AG04449 (cell line): ENCODE results near the gene TTYH2.
A peak's percentile ranks its signal among the peaks of the same experiment; 100 is the strongest.

Source experiments
- CTCF ChIA-PET: fragments of 350-600 bp; formaldehyde crosslinking; extraction: SDS; loops from one replicate; lab custom pipeline; 2021; ENCODE audit warnings: antibody characterized with exemption; lab: Yijun Ruan, JAX
- POLR2A ChIA-PET: fragments of 400-600, 350-600 bp; formaldehyde crosslinking; extraction: SDS; loops from one replicate; lab custom pipeline; 2020; ENCODE audit warnings: antibody characterized with exemption, inconsistent platforms; lab: Yijun Ruan, JAX
- DNase-seq: peaks from one replicate; pipeline ENCODE4 v3.0.0-alpha.2; 2010; ENCODE audit warnings: low read depth, low spot score
- H3K4me3 ChIP-seq: 2 replicates; pipeline ENCODE4 v1.5.1; 2011; ENCODE audit warnings: low read depth, mild to moderate bottlenecking, control low read depth, low read length
- CTCF ChIP-seq: IDR thresholded peaks from one replicate; pipeline ENCODE4 v1.5.1; 2011; ENCODE audit warnings: mild to moderate bottlenecking, moderate library complexity, low read length, control low read depth, inconsistent platforms; ENCODE audit not compliant: insufficient read depth; ENCODE audit errors: missing control alignments

TTYH2 gene

DNA sequence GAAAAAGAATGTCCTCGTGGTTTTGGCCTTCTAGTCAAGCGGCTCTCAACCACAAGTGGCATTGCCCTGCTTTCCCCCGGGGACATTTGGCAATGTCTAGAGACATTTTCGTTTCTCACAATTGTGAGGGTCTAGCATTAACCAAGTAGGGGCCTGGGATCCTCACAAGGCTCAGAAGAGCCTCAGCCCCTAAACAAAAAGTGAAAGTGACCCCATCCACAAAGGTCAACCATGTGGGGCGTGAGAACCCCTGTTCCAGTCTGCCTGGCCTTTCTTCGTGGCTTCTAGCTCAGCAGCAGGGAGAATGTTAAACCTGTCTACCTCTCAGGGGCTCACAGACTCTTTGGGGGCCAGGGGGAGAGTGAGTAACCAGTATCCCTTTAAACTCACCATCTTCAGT lies 14.7 kb upstream of the TTYH2 start:
- ChIA-PET CTCF (interaction anchor here (1.3 to 8.7 kb wide), 5 partner anchors 9 to 769 kb away, joined by 3 to 138 read pairs (median 21); partner anchors contain the start of gene TTYH2), POLR2A (no interaction called here)
- TF ChIP-seq CTCF = no peak

GRCh38 chr17:74199306-74200092 lies 13.9 kb upstream of the TTYH2 start:
- ChIA-PET POLR2A (no interaction called here), CTCF (interaction anchor here (0.6 to 8.7 kb wide), 18 partner anchors 10 to 1643 kb away, joined by 3 to 138 read pairs (median 4); partner anchors contain the start of gene TTYH2)
- peak; percentile 96 for TF ChIP-seq CTCF
- no peak overlapping the region for H3K4me3 ChIP-seq
- DNase-seq = no peak

More for the DNA sequence above, 14.7 kb upstream of the TTYH2 start:
- H3K4me3 ChIP-seq = no peak overlapping the region
- DNase-seq = no peak

DNA sequence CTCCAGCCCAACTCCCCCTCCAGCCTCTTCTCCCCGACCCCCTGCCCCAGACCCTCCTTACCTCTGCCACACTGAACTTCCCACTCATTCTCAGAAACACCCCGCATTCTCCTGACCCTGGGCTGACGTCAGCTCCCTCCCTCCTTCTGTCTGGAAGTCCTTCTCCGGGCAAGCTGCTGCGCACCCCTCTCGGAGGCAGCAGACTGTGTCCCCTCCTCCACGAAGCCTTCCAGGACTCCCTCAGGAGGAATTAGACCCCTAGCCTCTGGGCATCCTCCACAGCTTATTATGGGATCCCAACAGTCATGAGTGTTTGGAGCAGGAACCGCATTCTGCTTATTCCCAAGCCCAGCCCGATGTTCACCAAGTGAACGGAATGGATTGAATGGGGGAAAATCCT lies 13.3 kb upstream of the TTYH2 start:
- no peak overlapping the region for H3K4me3 ChIP-seq
- TF ChIP-seq CTCF = no peak
- ChIA-PET POLR2A (no interaction called here), CTCF (interaction anchor here (0.6 to 8.7 kb wide), 18 partner anchors 10 to 1643 kb away, joined by 3 to 138 read pairs (median 4); partner anchors contain the start of gene TTYH2)
- no peak for DNase-seq

GRCh38 chr17:74201250-74201649 lies 12.1 kb upstream of the TTYH2 start:
- no peak for TF ChIP-seq CTCF
- ChIA-PET CTCF (interaction anchor here (1.0 to 8.7 kb wide), 5 partner anchors 12 to 773 kb away, joined by 3 to 138 read pairs (median 7); partner anchors contain the start of gene TTYH2), POLR2A (no interaction called here)

DNA sequence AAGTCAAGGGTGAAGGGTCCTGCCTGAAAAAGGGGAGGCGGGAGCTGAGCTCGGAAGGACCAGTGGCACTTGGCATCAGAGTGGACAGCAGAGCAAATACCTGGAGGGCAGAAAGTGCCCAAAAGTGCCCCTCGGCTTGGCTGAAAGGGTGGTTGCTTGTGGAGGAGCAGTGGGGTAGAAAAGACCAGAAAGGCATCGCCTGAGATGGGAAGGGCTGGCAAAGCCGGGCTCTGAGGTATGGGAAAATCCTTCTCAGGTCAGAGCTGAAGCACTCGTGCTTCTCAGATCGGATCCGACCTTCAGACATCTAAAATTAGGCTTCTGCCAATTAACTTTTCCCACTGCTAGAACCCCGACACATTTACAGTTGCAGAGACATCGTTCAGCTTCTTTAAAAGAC lies 11.4 kb upstream of the TTYH2 start:
- DNase-seq = no peak
- ChIA-PET CTCF (interaction anchor here (0.9 to 8.7 kb wide), 6 partner anchors 12 to 773 kb away, joined by 3 to 138 read pairs (median 8); partner anchors contain the start of gene TTYH2), POLR2A (no interaction called here)
- no peak overlapping the region for H3K4me3 ChIP-seq
- TF ChIP-seq CTCF = no peak

More at GRCh38 chr17:74201250-74201649, 12.1 kb upstream of the TTYH2 start:
- no peak overlapping the region for H3K4me3 ChIP-seq
- no peak for DNase-seq

DNA sequence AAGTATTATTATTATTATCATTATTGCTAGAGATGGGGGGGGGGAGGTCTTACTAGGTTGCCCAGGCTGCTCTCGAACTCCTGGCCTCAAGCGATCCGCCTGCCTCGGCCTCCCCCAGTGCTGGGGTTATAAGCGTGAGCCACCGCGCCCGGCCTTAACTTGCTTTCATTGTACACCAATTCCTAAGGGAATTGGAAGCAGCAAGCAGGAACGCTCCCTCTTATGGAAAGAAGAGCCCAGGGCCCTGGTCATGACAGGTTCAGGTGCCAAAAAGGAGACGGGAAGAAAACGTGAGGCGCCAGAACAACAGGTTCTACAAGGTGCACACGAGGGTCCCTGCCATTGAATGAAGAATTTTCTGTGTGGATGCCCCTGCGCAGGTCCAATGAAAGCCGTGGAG lies 10.4 kb upstream of the TTYH2 start:
- ChIA-PET CTCF (interaction anchor here (0.8 to 8.7 kb wide), 11 partner anchors 11 to 774 kb away, joined by 3 to 138 read pairs (median 3); partner anchors contain the start of gene TTYH2), POLR2A (interaction anchor here (0.6 to 2.6 kb wide), 5 partner anchors 8 to 972 kb away, joined by 3 to 16 read pairs (median 3); partner anchors contain the start of gene TTYH2)
- H3K4me3 ChIP-seq = peak overlapping the region; percentile 37
- no peak for DNase-seq
- no peak for TF ChIP-seq CTCF
